Measurements from ENCODE around the gene RFLNA. TPM values are rescaled to one million over a fixed set of nuclear protein-coding genes. Genes with fewer than 3 reads are reported as not detected.

The RFLNA gene
- 28.1 TPM for total RNA-seq

GRCh38 chr12:124294780-124295341 lies at the start of gene RFLNA:
TSS of gene RFLNA (plus strand) at chr12:124295093. CDS start at chr12:124295430, 337 bp downstream.
- ATAC-seq: peak; percentile 71
- intact Hi-C loops (cut with DNase I): no loop called here
- DNase-seq (ENCODE audit: low spot score): no peak

GRCh38 chr12:124247331-124247730 lies 47.6 kb upstream of the RFLNA start:
- DNase-seq (ENCODE audit: low spot score) (no peak), ATAC-seq (no peak)
- intact Hi-C loops (cut with DNase I): no loop called here

- ATAC-seq (peak; percentile 62), DNase-seq (ENCODE audit: low spot score) (peak; percentile 41)
- intact Hi-C loops (cut with DNase I): no loop called here
Observed at GRCh38 chr12:124248941-124249825, 45.7 kb upstream of the RFLNA start.

- intact Hi-C loops (cut with DNase I): no loop called here
- ATAC-seq: no peak
- no peak for DNase-seq (ENCODE audit: low spot score)
Observed at GRCh38 chr12:124251186-124251585, 43.7 kb upstream of the RFLNA start.

GRCh38 chr12:124252964-124253363 lies 41.9 kb upstream of the RFLNA start:
- ATAC-seq (no peak), DNase-seq (ENCODE audit: low spot score) (no peak)
- intact Hi-C loops (cut with DNase I): no loop called here

- ATAC-seq: no peak
- DNase-seq (ENCODE audit: low spot score): no peak
- intact Hi-C loops (cut with DNase I): no loop called here
Observed at GRCh38 chr12:124254126-124254525, 40.8 kb upstream of the RFLNA start.

GRCh38 chr12:124259154-124260066 lies 35.5 kb upstream of the RFLNA start:
- no peak for DNase-seq (ENCODE audit: low spot score)
- peak; percentile 79 for ATAC-seq
- intact Hi-C loops (cut with DNase I): no loop called here

- intact Hi-C loops (cut with DNase I): no loop called here
- no peak for ATAC-seq
- no peak for DNase-seq (ENCODE audit: low spot score)
Observed at GRCh38 chr12:124261885-124262284, 33.0 kb upstream of the RFLNA start.

- ATAC-seq: no peak
- intact Hi-C loops (cut with DNase I): no loop called here
- no peak for DNase-seq (ENCODE audit: low spot score)
Observed at GRCh38 chr12:124264089-124264795, 30.7 kb upstream of the RFLNA start.

- DNase-seq (ENCODE audit: low spot score): no peak
- intact Hi-C loops (cut with DNase I): no loop called here
Observed at GRCh38 chr12:124264879-124265278, 30.0 kb upstream of the RFLNA start.

GRCh38 chr12:124267205-124267778 lies 27.6 kb upstream of the RFLNA start:
- intact Hi-C loops (cut with DNase I): no loop called here
- DNase-seq (ENCODE audit: low spot score) (no peak), ATAC-seq (no peak)

More at GRCh38 chr12:124264879-124265278, 30.0 kb upstream of the RFLNA start:
- no peak for ATAC-seq

- DNase-seq (ENCODE audit: low spot score): no peak
- no peak for ATAC-seq
- intact Hi-C loops (cut with DNase I): no loop called here
Observed at GRCh38 chr12:124270671-124271070, 24.2 kb upstream of the RFLNA start.

GRCh38 chr12:124273630-124274029 lies 21.3 kb upstream of the RFLNA start:
- intact Hi-C loops (cut with DNase I): no loop called here
- ATAC-seq: no peak
- no peak for DNase-seq (ENCODE audit: low spot score)

GRCh38 chr12:124276337-124276736 lies 18.6 kb upstream of the RFLNA start:
- intact Hi-C loops (cut with DNase I): no loop called here
- DNase-seq (ENCODE audit: low spot score) (no peak), ATAC-seq (no peak)

GRCh38 chr12:124277394-124278241 lies 17.3 kb upstream of the RFLNA start:
- DNase-seq (ENCODE audit: low spot score) (no peak), ATAC-seq (peak; percentile 84)
- intact Hi-C loops (cut with DNase I): no loop called here

- ATAC-seq (peak; percentile 91), DNase-seq (ENCODE audit: low spot score) (peak; percentile 75)
- intact Hi-C loops (cut with DNase I): no loop called here
Observed at GRCh38 chr12:124278389-124279101, 16.3 kb upstream of the RFLNA start.

- ATAC-seq (peak; percentile 4), DNase-seq (ENCODE audit: low spot score) (no peak)
- intact Hi-C loops (cut with DNase I): no loop called here
Observed at GRCh38 chr12:124279315-124279714, 15.6 kb upstream of the RFLNA start.
